Hematopoietic multipotent progenitor cell (in vitro differentiated cells): ENCODE data around the gene LPAR1. TPM values are rescaled to one million over a fixed set of nuclear protein-coding genes. Genes with fewer than 3 reads are reported as not detected.
A peak's percentile ranks its signal among the peaks of the same experiment; 100 is the strongest.

Experiments
- DNase-seq, 3 donors: peaks; one replicate each; pipeline ENCODE4 v3.0.0-alpha.2; 2011 to 2015; ENCODE audit warnings: low read depth in 2 of 3, low spot score in 2 of 3
- total RNA-seq: library from RNA; depleted of rRNA; stranded (reverse); fragments of >200 nt; gene quantifications from one replicate; pipeline ENCODE4 v1.2.3, GENCODE V29; 2012

Gene LPAR1
- total RNA-seq, 1 donor, result 0.27 TPM

- peak in 1 of 3 donors; percentile 18 for DNase-seq
Observed at GRCh38 chr9:111039231-111039906, 1.1 kb upstream of the LPAR1 start.

GRCh38 chr9:111037708-111038330, 451 bp downstream of the LPAR1 start:
- DNase-seq, result peak in 2 of 3 donors; percentile 40 to 50

- peak in 1 of 3 donors; percentile 27 for DNase-seq
Observed at GRCh38 chr9:111037356-111037707, 938 bp downstream of the LPAR1 start.

GRCh38 chr9:111036946-111037345, 1.3 kb downstream of the LPAR1 start:
- DNase-seq, result no peak

- no peak for DNase-seq
Observed at GRCh38 chr9:111036429-111036789, 1.9 kb downstream of the LPAR1 start.

GRCh38 chr9:111035543-111036428, 2.5 kb downstream of the LPAR1 start:
- DNase-seq, result no peak

- no peak for DNase-seq
Observed at GRCh38 chr9:111034898-111035539, 3.3 kb downstream of the LPAR1 start.

GRCh38 chr9:111034170-111034897, 3.9 kb downstream of the LPAR1 start:
- no peak for DNase-seq

- DNase-seq, result no peak
Observed at GRCh38 chr9:111030492-111030891, 7.8 kb downstream of the LPAR1 start.

- DNase-seq, result peak in 1 of 3 donors; percentile 40
Observed at GRCh38 chr9:111029260-111029659, 9.0 kb downstream of the LPAR1 start.

GRCh38 chr9:111027798-111028197, 10.5 kb downstream of the LPAR1 start:
- DNase-seq, result no peak

- peak in 1 of 3 donors; percentile 20 for DNase-seq
Observed at GRCh38 chr9:111023128-111023527, 15.1 kb downstream of the LPAR1 start.

GRCh38 chr9:111020594-111020993, 17.7 kb downstream of the LPAR1 start:
- no peak for DNase-seq

GRCh38 chr9:111016426-111017045, 21.7 kb downstream of the LPAR1 start:
- peak in 1 of 3 donors; percentile 39 for DNase-seq

GRCh38 chr9:111016016-111016415, 22.3 kb downstream of the LPAR1 start:
- DNase-seq, result no peak

GRCh38 chr9:111013707-111014106, 24.6 kb downstream of the LPAR1 start:
- no peak for DNase-seq

- no peak for DNase-seq
Observed at GRCh38 chr9:111013250-111013649, 25.0 kb downstream of the LPAR1 start.

GRCh38 chr9:111008158-111009075, 29.9 kb downstream of the LPAR1 start:
- DNase-seq, result no peak
